K562 (cell line): ENCODE measurements around the gene TUT4. TPM values are rescaled to one million over a fixed set of nuclear protein-coding genes. Genes with fewer than 3 reads are reported as not detected.

Experiments
- BHLHE40 ChIP-seq: IDR thresholded peaks from 2 replicates; pipeline ENCODE4 v1.6.1; 2011; ENCODE audit warnings: low read length, improper control_type of control experiment
- CBX3 ChIP-seq, 2 experiments: IDR thresholded peaks; 1 replicate in 1 of 2; 2 replicates in 1 of 2; pipeline ENCODE4 v1.6.1; 2012; ENCODE audit warnings: inconsistent platforms in 2 of 2, low read length in 2 of 2, borderline replicate concordance in 1 of 2, control low read depth in 1 of 2
- E2F3 ChIP-seq: fragments of 250-450 bp; sonication (Bioruptor Pico); IDR thresholded peaks from 2 replicates; pipeline ENCODE4 v1.4.0; 2020; ENCODE audit warnings: mild to moderate bottlenecking
- EP300 ChIP-seq: IDR thresholded peaks from 2 replicates; pipeline ENCODE4 v1.6.1; 2012; ENCODE audit warnings: low read length, improper control_type of control experiment
- FOXK1 ChIP-seq: sonication (generic); formaldehyde crosslinking; IDR thresholded peaks from 2 replicates; pipeline ENCODE4 v1.8.0; 2022; ENCODE audit warnings: missing genetic modification reagents, mild to moderate bottlenecking, borderline replicate concordance
- FOXK2 ChIP-seq, 2 experiments: fragments of 450-650 bp; IDR thresholded peaks in 1 of 2; conservative IDR thresholded peaks in 1 of 2; 2 replicates each; pipeline ENCODE4 v1.6.1; 2016; ENCODE audit warnings: low read depth in 2 of 2, mild to moderate bottlenecking in 1 of 2
- HNRNPH1 ChIP-seq: fragments of 200-400 bp; formaldehyde crosslinking; optimal IDR thresholded peaks from 2 replicates; pipeline ENCODE3; 2017; ENCODE audit warnings: low read depth, mild to moderate bottlenecking, low read length, moderate library complexity
- JUN ChIP-seq, 2 experiments: sonication (generic) in 1 of 2; formaldehyde crosslinking in 1 of 2; IDR thresholded peaks; 2 replicates each; pipeline versions ENCODE4 v1.6.1 to v1.8.0; 2012 to 2022; ENCODE audit warnings: borderline replicate concordance in 2 of 2, mild to moderate bottlenecking in 2 of 2, improper control_type of control experiment in 1 of 2, low read depth in 1 of 2, low read length in 1 of 2, missing genetic modification reagents in 1 of 2
- NELFE ChIP-seq: IDR thresholded peaks from 2 replicates; pipeline ENCODE4 v1.6.1; 2011; ENCODE audit warnings: mild to moderate bottlenecking; ENCODE audit not compliant: insufficient read depth, insufficient read length
- POLR2H ChIP-seq: IDR thresholded peaks from 2 replicates; pipeline ENCODE4 v1.6.1; 2016; ENCODE audit warnings: missing genetic modification characterization, low read depth, mild to moderate bottlenecking, control low read depth, missing compliant biosample characterization, moderate library complexity
- SMAD2 ChIP-seq: fragments of 150-350 bp; IDR thresholded peaks from 2 replicates; pipeline ENCODE4 v1.6.1; 2014; ENCODE audit warnings: low read depth, mild to moderate bottlenecking, low read length
- TCFL5 ChIP-seq: fragments of 250-450 bp; sonication (Bioruptor Pico); conservative IDR thresholded peaks from 2 replicates; pipeline ENCODE4 v1.6.1; 2021; ENCODE audit warnings: mild to moderate bottlenecking, moderate library complexity, matching md5 sums
- TGIF2 ChIP-seq: sonication (generic); formaldehyde crosslinking; IDR thresholded peaks from 2 replicates; pipeline ENCODE4 v1.8.1; 2022; ENCODE audit warnings: mild to moderate bottlenecking, missing genetic modification reagents, moderate library complexity
- THRAP3 ChIP-seq: fragments of 450-650 bp; IDR thresholded peaks from 2 replicates; pipeline ENCODE4 v1.6.1; 2016; ENCODE audit warnings: mild to moderate bottlenecking, inconsistent platforms, borderline replicate concordance
- ZMIZ1 ChIP-seq, 2 experiments: fragments of 150-350 bp in 1 of 2; IDR thresholded peaks; 2 replicates each; pipeline ENCODE4 v1.6.1; 2012 to 2016; ENCODE audit warnings: low read depth in 2 of 2, low read length in 2 of 2, mild to moderate bottlenecking in 1 of 2, moderate library complexity in 1 of 2
- ZNF121 ChIP-seq: sonication (generic); formaldehyde crosslinking; conservative IDR thresholded peaks from 2 replicates; pipeline ENCODE4 v1.8.0; 2022; ENCODE audit warnings: missing genetic modification reagents
- ZNF165 ChIP-seq: fragments of 250-450 bp; sonication (Bioruptor Pico); IDR thresholded peaks from 2 replicates; pipeline ENCODE4 v1.4.0; 2020; ENCODE audit warnings: borderline replicate concordance
- ZNF184 ChIP-seq: sonication (generic); formaldehyde crosslinking; IDR thresholded peaks from 2 replicates; pipeline ENCODE4 v1.5.0; 2020; ENCODE audit warnings: missing genetic modification reagents
- ZNF57 ChIP-seq: fragments of 450-650 bp; formaldehyde crosslinking; IDR thresholded peaks from 2 replicates; pipeline ENCODE4 v1.4.0; 2020; ENCODE audit warnings: mild to moderate bottlenecking, moderate library complexity
- polyA plus RNA-seq, 8 experiments: library from polyadenylated mRNA; depleted of rRNA in 4 of 8; stranded (reverse) in 5 of 8; unstranded in 3 of 8; fragments of >200 nt; fragmentation: Nextera tagmentation in 2 of 8; fragmentation: Illumina TruSeq in 1 of 8; extraction: Ambion mirVana in 2 of 8; extraction: Trizol in 1 of 8; gene quantifications; 2 replicates each; pipeline versions ENCODE4 v1.2.1 to v1.2.3, GENCODE V29; 2011 to 2014; ENCODE audit warnings: inconsistent platforms in 1 of 8, missing spikeins in 1 of 8
- total RNA-seq, 7 experiments: library from RNA; depleted of rRNA in 6 of 7; stranded (reverse); fragments of >200 nt in 6 of 7; fragmentation: Illumina TruSeq in 2 of 7; extraction: Trizol in 2 of 7; gene quantifications; 2 replicates each; pipeline versions ENCODE4 v1.2.1 to v1.2.3, GENCODE V29; 2011 to 2021; ENCODE audit warnings: low replicate concordance in 1 of 7
- TF ChIP-seq, protein P1 (sequence below): fragments of 250-450 bp; sonication (Bioruptor Pico); IDR thresholded peaks from 2 replicates; pipeline ENCODE4 v1.9.0; 2021; ENCODE audit warnings: mild to moderate bottlenecking
- TF ChIP-seq, protein P2 (sequence below): sonication (generic); formaldehyde crosslinking; IDR thresholded peaks from 2 replicates; pipeline ENCODE4 v1.8.0; 2022; ENCODE audit warnings: mild to moderate bottlenecking, missing genetic modification reagents, borderline replicate concordance

The TUT4 gene
- total and polyA plus RNA-seq, 9 of the 15 experiments (the other 6 are each of a cell fraction or from before 2014, with no cell fraction given), result 15.8 to 53.5 (median 36.7) TPM

DNA sequence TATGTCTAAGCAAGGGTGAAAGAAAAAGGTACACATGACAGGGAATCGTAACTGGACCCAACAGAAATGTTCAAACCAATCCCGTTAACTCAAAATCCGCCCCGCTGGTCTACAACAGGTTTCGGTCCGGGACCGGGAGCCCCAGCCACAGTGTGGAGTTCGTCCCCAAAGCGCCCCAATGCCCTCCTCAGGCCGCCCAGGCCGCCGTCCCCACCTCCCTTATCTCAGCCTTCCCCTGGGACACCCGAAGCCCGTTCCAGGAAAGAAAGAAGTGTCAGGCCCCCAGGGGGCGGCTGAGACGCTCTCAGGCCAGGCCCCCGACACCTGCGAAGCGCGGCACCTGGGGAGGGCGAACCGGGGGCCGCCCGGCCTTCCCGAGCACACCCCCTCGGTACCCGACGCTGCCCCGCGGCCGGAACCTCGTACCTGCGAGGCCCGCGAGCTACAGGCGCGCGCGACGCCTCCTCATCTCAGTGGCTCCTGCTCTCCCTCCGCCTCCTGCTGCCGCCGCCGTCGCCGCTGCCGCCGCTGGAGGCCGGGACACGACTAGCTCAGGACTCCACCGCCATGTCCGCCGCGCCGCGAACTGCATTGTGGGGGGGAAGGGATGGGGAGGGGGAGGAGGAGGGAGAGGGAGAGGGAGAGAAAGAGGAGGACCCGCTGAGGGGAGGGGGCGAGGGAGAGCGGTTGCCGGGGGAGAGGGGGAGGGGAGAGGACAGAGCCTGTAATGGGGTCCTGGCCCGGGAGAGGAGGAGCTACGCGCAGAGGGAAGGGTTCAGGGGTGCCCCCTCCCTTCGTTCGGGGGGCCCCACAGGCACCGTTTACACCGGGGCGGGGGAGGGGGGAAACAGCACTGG lies at the start of gene TUT4 (continued):
- TF ChIP-seq FOXK1 (CRISPR knock-in tag), result no peak
- TF ChIP-seq HNRNPH1, result no peak
- TF ChIP-seq THRAP3, result no peak
- peak; percentile 24 for TF ChIP-seq POLR2H (tag)
- no peak for TF ChIP-seq ZNF165 (CRISPR knock-in tag)
- TF ChIP-seq TCFL5, result no peak
- TF ChIP-seq SMAD2, result no peak
- no peak; a peak in 1 of 3 replicates for TF ChIP-seq CBX3 (IDR thresholded peaks at IDR 0.05; ENCODE audit: borderline replicate concordance in 1 of 2, low read length in 2 of 2)
- no peak for TF ChIP-seq ZNF57
- TF ChIP-seq ZNF121 (CRISPR knock-in tag), result no peak
- TF ChIP-seq ZMIZ1 (IDR thresholded peaks at IDR 0.05; ENCODE audit: low read depth in 2 of 2, low read length in 2 of 2), result no peak
- TF ChIP-seq EP300, result no peak; the same call in 1 of the 2 replicates
- TF ChIP-seq NELFE, result no peak
- TF ChIP-seq, protein P1, sequence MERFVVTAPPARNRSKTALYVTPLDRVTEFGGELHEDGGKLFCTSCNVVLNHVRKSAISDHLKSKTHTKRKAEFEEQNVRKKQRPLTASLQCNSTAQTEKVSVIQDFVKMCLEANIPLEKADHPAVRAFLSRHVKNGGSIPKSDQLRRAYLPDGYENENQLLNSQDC (CRISPR knock-in tag), result no peak
- TF ChIP-seq FOXK2 (conservative IDR thresholded peaks at IDR 0.05 in 1 of 2, IDR thresholded peaks at IDR 0.05 in 1 of 2; ENCODE audit: low read depth in 2 of 2), result no peak
- 0 out of 2 replicates have a peak, but pooled peaks have one; percentile 37 for TF ChIP-seq E2F3 (CRISPR knock-in tag)
- TF ChIP-seq BHLHE40, result no peak
- TF ChIP-seq JUN (IDR thresholded peaks at IDR 0.05; ENCODE audit: borderline replicate concordance, low read depth, low read length), result no peak
- peak; percentile 78; the same call in 1 of the 2 replicates for TF ChIP-seq JUN (CRISPR knock-in tag; IDR thresholded peaks at IDR 0.05; ENCODE audit: borderline replicate concordance)
- TF ChIP-seq TGIF2 (CRISPR knock-in tag), result no peak
- TF ChIP-seq, protein P2, sequence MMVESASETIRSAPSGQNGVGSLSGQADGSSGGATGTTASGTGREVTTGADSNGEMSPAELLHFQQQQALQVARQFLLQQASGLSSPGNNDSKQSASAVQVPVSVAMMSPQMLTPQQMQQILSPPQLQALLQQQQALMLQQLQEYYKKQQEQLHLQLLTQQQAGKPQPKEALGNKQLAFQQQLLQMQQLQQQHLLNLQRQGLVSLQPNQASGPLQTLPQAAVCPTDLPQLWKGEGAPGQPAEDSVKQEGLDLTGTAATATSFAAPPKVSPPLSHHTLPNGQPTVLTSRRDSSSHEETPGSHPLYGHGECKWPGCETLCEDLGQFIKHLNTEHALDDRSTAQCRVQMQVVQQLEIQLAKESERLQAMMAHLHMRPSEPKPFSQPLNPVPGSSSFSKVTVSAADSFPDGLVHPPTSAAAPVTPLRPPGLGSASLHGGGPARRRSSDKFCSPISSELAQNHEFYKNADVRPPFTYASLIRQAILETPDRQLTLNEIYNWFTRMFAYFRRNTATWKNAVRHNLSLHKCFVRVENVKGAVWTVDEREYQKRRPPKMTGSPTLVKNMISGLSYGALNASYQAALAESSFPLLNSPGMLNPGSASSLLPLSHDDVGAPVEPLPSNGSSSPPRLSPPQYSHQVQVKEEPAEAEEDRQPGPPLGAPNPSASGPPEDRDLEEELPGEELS (CRISPR knock-in tag), result peak; percentile 78; the same call in 1 of the 2 replicates
- TF ChIP-seq ZNF184 (CRISPR knock-in tag), result no peak
